T-helper 1 cell treated with Interleukin-12 subunit alpha and Interleukin-12 subunit beta and Interleukin-4 antibody, amounts not matched to agents 30 ng/mL and 1 ng/mL, for 36 hours (primary cell): ENCODE results near the gene RPUSD4. TPM values are rescaled to one million over a fixed set of nuclear protein-coding genes. Genes with fewer than 3 reads are reported as not detected.

Experiments
- intact Hi-C: fragments of 100-400 bp; cut with micrococcal nuclease; formaldehyde crosslinking; loops from one replicate; pipeline ENCODE4 v1.15.1; 2024
- total RNA-seq: library from RNA; stranded (reverse); gene quantifications from 2 replicates; pipeline ENCODE4 v1.2.3, GENCODE V29; 2022

The RPUSD4 gene
- total RNA-seq, 1 donor from 2014 or later = 36.9 TPM

GRCh38 chr11:126214441-126214840 is 3.0 kb upstream of the RPUSD4 start:
- intact Hi-C loops = loop anchor here (5.0 kb wide), 1 partner anchor 1102 kb away; the partner anchor contains the start of gene TMEM218

GRCh38 chr11:126212089-126212660 is 725 bp upstream of the RPUSD4 start:
- intact Hi-C loops = loop anchor here (5.0 kb wide), 1 partner anchor 1100 kb away; the partner anchor contains the start of gene TMEM218

GRCh38 chr11:126210871-126211235 is 597 bp downstream of the RPUSD4 start:
- intact Hi-C loops = loop anchor here (1.0 to 5.0 kb wide), 17 partner anchors 17 to 1257 kb away; partner anchors contain the start of genes CCDC15, CHEK1, DCPS and EI24

GRCh38 chr11:126207896-126208295 is 3.6 kb downstream of the RPUSD4 start:
- intact Hi-C loops = no loop called here

GRCh38 chr11:126205359-126205758 is 6.1 kb downstream of the RPUSD4 start:
- intact Hi-C loops = no loop called here

- intact Hi-C loops = no loop called here
Measured at GRCh38 chr11:126202646-126203359, 8.6 kb downstream of the RPUSD4 start.

- intact Hi-C loops = no loop called here
Measured at GRCh38 chr11:126198648-126199047, 12.8 kb downstream of the RPUSD4 start.

- intact Hi-C loops = no loop called here
Measured at GRCh38 chr11:126197277-126197939, 14.0 kb downstream of the RPUSD4 start.

GRCh38 chr11:126195119-126195518 is 16.3 kb downstream of the RPUSD4 start:
- intact Hi-C loops = no loop called here

GRCh38 chr11:126194121-126194543 is 17.3 kb downstream of the RPUSD4 start:
- intact Hi-C loops = loop anchor here (1.0 to 5.0 kb wide), 4 partner anchors 17 to 271 kb away; partner anchors contain the start of genes CDON, FAM118B and RPUSD4

GRCh38 chr11:126193038-126193478 is 18.4 kb downstream of the RPUSD4 start:
- intact Hi-C loops = loop anchor here (5.0 kb wide), 1 partner anchor 131 kb away; the partner anchor contains the start of gene CDON

GRCh38 chr11:126192361-126192760 is 19.1 kb downstream of the RPUSD4 start:
- intact Hi-C loops = loop anchor here (5.0 kb wide), 1 partner anchor 130 kb away; the partner anchor contains the start of gene CDON

GRCh38 chr11:126191379-126192073 is 19.9 kb downstream of the RPUSD4 start:
- intact Hi-C loops = loop anchor here (5.0 kb wide), 1 partner anchor 129 kb away; the partner anchor contains the start of gene CDON

GRCh38 chr11:126190792-126191191 is 20.7 kb downstream of the RPUSD4 start:
- intact Hi-C loops = loop anchor here (5.0 kb wide), 1 partner anchor 128 kb away; the partner anchor contains the start of gene CDON

- intact Hi-C loops = no loop called here
Measured at GRCh38 chr11:126189109-126189929, 22.1 kb downstream of the RPUSD4 start.

GRCh38 chr11:126188332-126189108 is 22.9 kb downstream of the RPUSD4 start:
- intact Hi-C loops = no loop called here

GRCh38 chr11:126186708-126187529 is 24.5 kb downstream of the RPUSD4 start:
- intact Hi-C loops = no loop called here

- intact Hi-C loops = no loop called here
Measured at GRCh38 chr11:126186025-126186698, 25.3 kb downstream of the RPUSD4 start.
